K562 (cell line): ENCODE measurements around the gene VDAC2. TPM values are rescaled to one million over a fixed set of nuclear protein-coding genes. Genes with fewer than 3 reads are reported as not detected.

Source experiments
- ATF6 ChIP-seq: sonication (generic); formaldehyde crosslinking; IDR thresholded peaks from 2 replicates; pipeline ENCODE4 v1.4.0; 2020; ENCODE audit warnings: mild to moderate bottlenecking, missing genetic modification reagents
- CHD4 ChIP-seq: fragments of 200-600 bp; sonication (generic); IDR thresholded peaks from 3 replicates; pipeline ENCODE4 v1.6.1; 2012; ENCODE audit warnings: low read depth, mild to moderate bottlenecking, mixed read lengths, low read length, inconsistent platforms; ENCODE audit not compliant: insufficient read depth, insufficient replicate concordance, poor library complexity, severe bottlenecking
- MGA ChIP-seq: fragments of 450-650 bp; IDR thresholded peaks from 2 replicates; pipeline ENCODE4 v1.6.1; 2016; ENCODE audit warnings: mild to moderate bottlenecking, moderate library complexity
- PHB ChIP-seq: fragments of 250-450 bp; sonication (Bioruptor Pico); IDR thresholded peaks from 2 replicates; pipeline ENCODE4 v1.5.0; 2021
- THRAP3 ChIP-seq: fragments of 450-650 bp; IDR thresholded peaks from 2 replicates; pipeline ENCODE4 v1.6.1; 2016; ENCODE audit warnings: mild to moderate bottlenecking, inconsistent platforms, borderline replicate concordance
- ZFP91 ChIP-seq: sonication (generic); formaldehyde crosslinking; IDR thresholded peaks from 2 replicates; pipeline ENCODE4 v1.8.0; 2022; ENCODE audit warnings: mild to moderate bottlenecking, missing genetic modification reagents
- polyA plus RNA-seq, 8 experiments: library from polyadenylated mRNA; depleted of rRNA in 4 of 8; stranded (reverse) in 5 of 8; unstranded in 3 of 8; fragments of >200 nt; fragmentation: Nextera tagmentation in 2 of 8; fragmentation: Illumina TruSeq in 1 of 8; extraction: Ambion mirVana in 2 of 8; extraction: Trizol in 1 of 8; gene quantifications; 2 replicates each; pipeline versions ENCODE4 v1.2.1 to v1.2.3, GENCODE V29; 2011 to 2014; ENCODE audit warnings: inconsistent platforms in 1 of 8, missing spikeins in 1 of 8
- total RNA-seq, 7 experiments: library from RNA; depleted of rRNA in 6 of 7; stranded (reverse); fragments of >200 nt in 6 of 7; fragmentation: Illumina TruSeq in 2 of 7; extraction: Trizol in 2 of 7; gene quantifications; 2 replicates each; pipeline versions ENCODE4 v1.2.1 to v1.2.3, GENCODE V29; 2011 to 2021; ENCODE audit warnings: low replicate concordance in 1 of 7

VDAC2 gene
- total and polyA plus RNA-seq, 9 of the 15 experiments (the other 6 are each of a cell fraction or from before 2014, with no cell fraction given), result 139 to 450 (median 250) TPM

- TF ChIP-seq MGA (no peak), CHD4 (no peak), PHB (CRISPR knock-in tag) (no peak), ATF6 (CRISPR knock-in tag) (no peak), THRAP3 (no peak), ZFP91 (CRISPR knock-in tag) (no peak)
These were observed 553 bp downstream of the VDAC2 start (continued) for GRCh38 chr10:75211007-75211691.
